SK-N-SH treated with all-trans-retinoic acid at 6 μM for 48 hours (cell line): ENCODE measurements around the gene NPLOC4.

ENCODE experiments used
- GLIS3 ChIP-seq: fragments of 250-450 bp; sonication (Bioruptor Pico); IDR thresholded peaks from 2 replicates; pipeline ENCODE4 v1.5.0; 2020; ENCODE audit warnings: mild to moderate bottlenecking, moderate library complexity
- OSR1 ChIP-seq: fragments of 250-450 bp; sonication (Bioruptor Pico); IDR thresholded peaks from 2 replicates; pipeline ENCODE4 v1.8.0; 2022; ENCODE audit warnings: moderate library complexity, mild to moderate bottlenecking, inconsistent platforms
- RARB ChIP-seq: fragments of 250-450 bp; sonication (Bioruptor Pico); IDR thresholded peaks from 2 replicates; pipeline ENCODE4 v1.8.0; 2021; ENCODE audit warnings: mild to moderate bottlenecking, moderate library complexity
- SNAI2 ChIP-seq: fragments of 250-450 bp; sonication (Bioruptor Pico); IDR thresholded peaks from 2 replicates; pipeline ENCODE4 v1.5.0; 2020; ENCODE audit warnings: mild to moderate bottlenecking, moderate library complexity
- ZFP3 ChIP-seq: fragments of 250-450 bp; sonication (Bioruptor Pico); IDR thresholded peaks from 2 replicates; pipeline ENCODE4 v1.5.0; 2020; ENCODE audit warnings: mild to moderate bottlenecking, moderate library complexity
- ZNF8 ChIP-seq: fragments of 450-650 bp; formaldehyde crosslinking; IDR thresholded peaks from 2 replicates; pipeline ENCODE4 v1.5.0; 2020; ENCODE audit warnings: mild to moderate bottlenecking, moderate library complexity
- TF ChIP-seq, protein P1 (sequence below): fragments of 250-450 bp; sonication (Bioruptor Pico); IDR thresholded peaks from 2 replicates; pipeline ENCODE4 v1.8.0; 2020; ENCODE audit warnings: mild to moderate bottlenecking, moderate library complexity, borderline replicate concordance
- TF ChIP-seq, protein P2 (sequence below): fragments of 250-450 bp; sonication (Bioruptor Pico); IDR thresholded peaks from 2 replicates; pipeline ENCODE4 v1.8.0; 2021; ENCODE audit warnings: low read depth, mild to moderate bottlenecking, moderate library complexity, borderline replicate concordance

DNA sequence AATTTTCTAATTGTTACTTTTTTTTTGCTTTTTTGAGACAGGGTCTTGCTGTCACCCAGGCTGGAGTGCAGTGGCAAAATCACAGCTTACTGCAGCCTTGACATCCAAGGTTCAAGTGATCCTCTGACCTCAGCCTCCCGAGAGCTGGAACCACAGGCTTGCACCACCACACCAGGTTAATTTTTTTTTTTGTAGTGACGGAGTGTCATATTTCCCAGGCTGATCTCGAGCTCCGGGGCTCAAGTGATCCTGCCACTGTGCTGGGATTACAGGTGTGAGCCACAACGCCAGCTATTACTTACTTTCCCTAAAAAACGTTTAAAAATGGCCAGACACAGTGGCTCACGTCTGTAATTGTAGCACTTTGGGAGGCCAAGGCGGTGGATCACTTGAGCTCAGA is 6.6 kb downstream of the NPLOC4 start:
- TF ChIP-seq GLIS3 (CRISPR knock-in tag) (no peak), RARB (CRISPR knock-in tag) (no peak), OSR1 (CRISPR knock-in tag) (no peak), ZFP3 (CRISPR knock-in tag) (no peak), SNAI2 (CRISPR knock-in tag) (no peak), ZNF8 (no peak)
- TF ChIP-seq, protein P1, sequence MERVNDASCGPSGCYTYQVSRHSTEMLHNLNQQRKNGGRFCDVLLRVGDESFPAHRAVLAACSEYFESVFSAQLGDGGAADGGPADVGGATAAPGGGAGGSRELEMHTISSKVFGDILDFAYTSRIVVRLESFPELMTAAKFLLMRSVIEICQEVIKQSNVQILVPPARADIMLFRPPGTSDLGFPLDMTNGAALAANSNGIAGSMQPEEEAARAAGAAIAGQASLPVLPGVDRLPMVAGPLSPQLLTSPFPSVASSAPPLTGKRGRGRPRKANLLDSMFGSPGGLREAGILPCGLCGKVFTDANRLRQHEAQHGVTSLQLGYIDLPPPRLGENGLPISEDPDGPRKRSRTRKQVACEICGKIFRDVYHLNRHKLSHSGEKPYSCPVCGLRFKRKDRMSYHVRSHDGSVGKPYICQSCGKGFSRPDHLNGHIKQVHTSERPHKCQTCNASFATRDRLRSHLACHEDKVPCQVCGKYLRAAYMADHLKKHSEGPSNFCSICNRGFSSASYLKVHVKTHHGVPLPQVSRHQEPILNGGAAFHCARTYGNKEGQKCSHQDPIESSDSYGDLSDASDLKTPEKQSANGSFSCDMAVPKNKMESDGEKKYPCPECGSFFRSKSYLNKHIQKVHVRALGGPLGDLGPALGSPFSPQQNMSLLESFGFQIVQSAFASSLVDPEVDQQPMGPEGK (CRISPR knock-in tag): no peak
- TF ChIP-seq, protein P2, sequence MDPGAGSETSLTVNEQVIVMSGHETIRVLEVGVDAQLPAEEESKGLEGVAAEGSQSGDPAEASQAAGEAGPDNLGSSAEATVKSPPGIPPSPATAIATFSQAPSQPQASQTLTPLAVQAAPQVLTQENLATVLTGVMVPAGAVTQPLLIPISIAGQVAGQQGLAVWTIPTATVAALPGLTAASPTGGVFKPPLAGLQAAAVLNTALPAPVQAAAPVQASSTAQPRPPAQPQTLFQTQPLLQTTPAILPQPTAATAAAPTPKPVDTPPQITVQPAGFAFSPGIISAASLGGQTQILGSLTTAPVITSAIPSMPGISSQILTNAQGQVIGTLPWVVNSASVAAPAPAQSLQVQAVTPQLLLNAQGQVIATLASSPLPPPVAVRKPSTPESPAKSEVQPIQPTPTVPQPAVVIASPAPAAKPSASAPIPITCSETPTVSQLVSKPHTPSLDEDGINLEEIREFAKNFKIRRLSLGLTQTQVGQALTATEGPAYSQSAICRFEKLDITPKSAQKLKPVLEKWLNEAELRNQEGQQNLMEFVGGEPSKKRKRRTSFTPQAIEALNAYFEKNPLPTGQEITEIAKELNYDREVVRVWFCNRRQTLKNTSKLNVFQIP (CRISPR knock-in tag): no peak
